ENCODE measurements around the gene ARSI.

GRCh38 chr5:150298701-150299451, 3.8 kb downstream of the ARSI start:
- TF ChIP-seq, protein P1, sequence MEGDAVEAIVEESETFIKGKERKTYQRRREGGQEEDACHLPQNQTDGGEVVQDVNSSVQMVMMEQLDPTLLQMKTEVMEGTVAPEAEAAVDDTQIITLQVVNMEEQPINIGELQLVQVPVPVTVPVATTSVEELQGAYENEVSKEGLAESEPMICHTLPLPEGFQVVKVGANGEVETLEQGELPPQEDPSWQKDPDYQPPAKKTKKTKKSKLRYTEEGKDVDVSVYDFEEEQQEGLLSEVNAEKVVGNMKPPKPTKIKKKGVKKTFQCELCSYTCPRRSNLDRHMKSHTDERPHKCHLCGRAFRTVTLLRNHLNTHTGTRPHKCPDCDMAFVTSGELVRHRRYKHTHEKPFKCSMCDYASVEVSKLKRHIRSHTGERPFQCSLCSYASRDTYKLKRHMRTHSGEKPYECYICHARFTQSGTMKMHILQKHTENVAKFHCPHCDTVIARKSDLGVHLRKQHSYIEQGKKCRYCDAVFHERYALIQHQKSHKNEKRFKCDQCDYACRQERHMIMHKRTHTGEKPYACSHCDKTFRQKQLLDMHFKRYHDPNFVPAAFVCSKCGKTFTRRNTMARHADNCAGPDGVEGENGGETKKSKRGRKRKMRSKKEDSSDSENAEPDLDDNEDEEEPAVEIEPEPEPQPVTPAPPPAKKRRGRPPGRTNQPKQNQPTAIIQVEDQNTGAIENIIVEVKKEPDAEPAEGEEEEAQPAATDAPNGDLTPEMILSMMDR (IDR thresholded peaks at IDR 0.05): no peak
- TF ChIP-seq POLR2A (IDR thresholded peaks at IDR 0.05): no peak

All from upper lobe of left lung (tissue), 4 donors.